ENCODE measurements around the gene SLC29A1.

DNA sequence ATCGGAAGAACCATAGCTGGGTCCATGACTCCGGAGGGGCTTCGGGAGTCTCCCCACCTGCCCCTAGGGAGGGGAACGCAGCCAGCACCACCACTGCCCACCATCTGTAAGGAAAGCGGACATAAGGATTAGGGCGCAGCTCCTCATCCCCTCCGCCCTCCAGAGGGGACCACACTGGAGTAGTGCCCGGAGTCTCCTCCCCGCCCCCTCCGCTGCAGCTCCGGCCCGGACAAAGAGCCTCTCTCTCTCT lies 33.3 kb downstream of the SLC29A1 start:
- TF ChIP-seq, protein P1, sequence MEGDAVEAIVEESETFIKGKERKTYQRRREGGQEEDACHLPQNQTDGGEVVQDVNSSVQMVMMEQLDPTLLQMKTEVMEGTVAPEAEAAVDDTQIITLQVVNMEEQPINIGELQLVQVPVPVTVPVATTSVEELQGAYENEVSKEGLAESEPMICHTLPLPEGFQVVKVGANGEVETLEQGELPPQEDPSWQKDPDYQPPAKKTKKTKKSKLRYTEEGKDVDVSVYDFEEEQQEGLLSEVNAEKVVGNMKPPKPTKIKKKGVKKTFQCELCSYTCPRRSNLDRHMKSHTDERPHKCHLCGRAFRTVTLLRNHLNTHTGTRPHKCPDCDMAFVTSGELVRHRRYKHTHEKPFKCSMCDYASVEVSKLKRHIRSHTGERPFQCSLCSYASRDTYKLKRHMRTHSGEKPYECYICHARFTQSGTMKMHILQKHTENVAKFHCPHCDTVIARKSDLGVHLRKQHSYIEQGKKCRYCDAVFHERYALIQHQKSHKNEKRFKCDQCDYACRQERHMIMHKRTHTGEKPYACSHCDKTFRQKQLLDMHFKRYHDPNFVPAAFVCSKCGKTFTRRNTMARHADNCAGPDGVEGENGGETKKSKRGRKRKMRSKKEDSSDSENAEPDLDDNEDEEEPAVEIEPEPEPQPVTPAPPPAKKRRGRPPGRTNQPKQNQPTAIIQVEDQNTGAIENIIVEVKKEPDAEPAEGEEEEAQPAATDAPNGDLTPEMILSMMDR (IDR thresholded peaks at IDR 0.05; ENCODE audit: extremely low read depth in 1 of 2, insufficient read depth in 1 of 2, low read depth in 1 of 2, low read length in 2 of 2) = no peak
- TF ChIP-seq POLR2A (IDR thresholded peaks at IDR 0.05; ENCODE audit: low read depth, low read length) = no peak
- TF ChIP-seq EZH2 (IDR thresholded peaks at IDR 0.05; ENCODE audit: borderline replicate concordance, low read depth, low read length, severe bottlenecking) = no peak
